ENCODE data around the gene CFAP126. TPM values are rescaled to one million over a fixed set of nuclear protein-coding genes. Genes with fewer than 3 reads are reported as not detected.
"Not testable (repeated sequence)": the region's sequence is repeated elsewhere in the genome, so short reads cannot be mapped to it uniquely, and the experiment has no call there.

CFAP126 gene
- total RNA-seq, 1 donor from 2014 or later, result not detected

DNA sequence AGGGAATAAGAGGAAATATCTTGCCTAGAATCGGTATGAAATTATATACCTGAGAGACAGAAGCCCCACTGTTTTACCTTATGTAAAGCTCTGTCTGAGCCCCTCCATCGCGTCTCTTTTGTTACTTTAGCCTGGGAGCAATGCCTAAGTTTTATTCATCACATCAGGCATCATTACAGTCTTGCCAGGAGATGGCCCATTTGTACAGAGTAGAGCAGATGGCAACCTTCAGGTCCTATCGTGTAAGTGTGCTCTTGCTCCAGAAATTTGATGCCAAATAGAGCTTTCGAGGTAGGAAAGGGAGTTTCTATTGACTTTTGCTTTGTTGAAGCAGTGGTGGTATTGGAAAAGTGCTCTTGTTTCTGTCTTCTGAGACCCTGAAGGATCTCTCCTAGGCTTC lies 24.9 kb downstream of the CFAP126 start:
- TF ChIP-seq, protein P1, sequence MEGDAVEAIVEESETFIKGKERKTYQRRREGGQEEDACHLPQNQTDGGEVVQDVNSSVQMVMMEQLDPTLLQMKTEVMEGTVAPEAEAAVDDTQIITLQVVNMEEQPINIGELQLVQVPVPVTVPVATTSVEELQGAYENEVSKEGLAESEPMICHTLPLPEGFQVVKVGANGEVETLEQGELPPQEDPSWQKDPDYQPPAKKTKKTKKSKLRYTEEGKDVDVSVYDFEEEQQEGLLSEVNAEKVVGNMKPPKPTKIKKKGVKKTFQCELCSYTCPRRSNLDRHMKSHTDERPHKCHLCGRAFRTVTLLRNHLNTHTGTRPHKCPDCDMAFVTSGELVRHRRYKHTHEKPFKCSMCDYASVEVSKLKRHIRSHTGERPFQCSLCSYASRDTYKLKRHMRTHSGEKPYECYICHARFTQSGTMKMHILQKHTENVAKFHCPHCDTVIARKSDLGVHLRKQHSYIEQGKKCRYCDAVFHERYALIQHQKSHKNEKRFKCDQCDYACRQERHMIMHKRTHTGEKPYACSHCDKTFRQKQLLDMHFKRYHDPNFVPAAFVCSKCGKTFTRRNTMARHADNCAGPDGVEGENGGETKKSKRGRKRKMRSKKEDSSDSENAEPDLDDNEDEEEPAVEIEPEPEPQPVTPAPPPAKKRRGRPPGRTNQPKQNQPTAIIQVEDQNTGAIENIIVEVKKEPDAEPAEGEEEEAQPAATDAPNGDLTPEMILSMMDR (IDR thresholded peaks at IDR 0.05; ENCODE audit: insufficient read depth, low read length, poor library complexity, severe bottlenecking), result no peak
- no peak for DNase-seq (ENCODE audit: low read depth)
- Histone ChIP-seq H3K27me3 (ENCODE audit: control insufficient read depth, insufficient read depth, low read length) (no peaks in the 10 kb centered on the region), H3K36me3 (ENCODE audit: control insufficient read depth, insufficient read depth, low read length) (peaks cover 1% of the 10 kb centered on the region), H3K4me3 (ENCODE audit: low read depth, low read length) (no peak overlapping the region)

DNA sequence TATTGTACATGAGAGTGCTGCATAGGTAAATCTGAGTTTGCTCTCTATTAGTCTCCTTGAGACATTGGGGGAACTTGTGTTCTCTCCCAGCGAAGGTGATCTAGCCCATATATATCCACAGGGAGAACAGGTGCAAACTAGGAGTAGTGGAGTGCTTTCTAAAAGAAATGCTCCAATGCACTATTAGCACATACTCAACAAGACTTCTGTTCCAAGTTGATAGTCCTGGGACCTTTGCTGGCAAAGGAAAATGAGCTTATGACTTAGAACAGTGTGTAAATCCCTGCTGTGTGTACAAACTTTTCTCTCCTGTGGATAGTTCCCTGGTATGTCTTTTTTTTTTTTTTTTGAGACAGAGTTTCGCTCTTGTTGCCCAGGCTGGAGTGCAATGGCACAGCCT lies 25.5 kb downstream of the CFAP126 start:
- Histone ChIP-seq H3K36me3 (ENCODE audit: control insufficient read depth, insufficient read depth, low read length) (peaks cover 1% of the 10 kb centered on the region), H3K27me3 (ENCODE audit: control insufficient read depth, insufficient read depth, low read length) (no peaks in the 10 kb centered on the region), H3K4me3 (ENCODE audit: low read depth, low read length) (no peak overlapping the region)
- TF ChIP-seq, protein P1 (IDR thresholded peaks at IDR 0.05; ENCODE audit: insufficient read depth, low read length, poor library complexity, severe bottlenecking), result no peak
- no peak for DNase-seq (ENCODE audit: low read depth)

DNA sequence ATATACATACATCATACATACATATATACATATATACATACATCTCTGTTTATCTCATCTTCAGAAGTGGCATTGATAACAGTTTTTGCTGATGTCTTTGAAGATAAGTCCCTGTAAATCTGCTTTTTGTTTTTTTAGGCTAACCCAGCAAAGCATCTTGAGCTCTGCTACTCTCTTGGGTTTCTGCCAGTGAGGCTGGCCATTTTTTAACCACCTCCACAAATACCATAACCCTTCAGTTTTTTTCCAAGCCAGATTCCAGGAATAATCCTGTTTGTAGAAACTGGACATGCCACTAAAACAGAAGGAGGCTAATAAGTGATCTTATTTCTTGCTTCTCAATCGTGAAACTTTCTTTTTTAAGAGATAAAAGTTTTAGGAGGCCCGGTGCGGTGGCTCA lies 31.9 kb downstream of the CFAP126 start:
- no peaks in the 10 kb centered on the region for H3K27me3 ChIP-seq (ENCODE audit: control insufficient read depth, insufficient read depth, low read length)
- no peak for DNase-seq (ENCODE audit: low read depth)

DNA sequence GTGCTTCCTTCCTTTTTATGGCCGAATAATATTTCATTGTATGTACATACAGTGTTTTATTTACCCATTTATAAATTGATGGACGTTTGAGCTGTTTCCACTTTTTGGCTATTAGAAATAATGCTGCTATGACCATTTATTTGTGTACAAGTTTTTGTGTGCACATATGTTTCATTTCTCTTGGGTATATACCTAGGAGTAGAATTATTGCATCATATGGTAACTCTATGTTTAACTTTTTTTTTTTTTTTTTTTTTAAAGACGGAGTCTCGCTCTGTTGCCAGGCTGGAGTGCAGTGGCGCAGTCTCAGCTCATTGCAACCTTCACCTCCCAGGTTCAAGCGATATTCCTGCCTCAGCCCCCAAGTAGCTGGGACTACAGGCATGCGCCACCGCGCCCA lies 34.5 kb downstream of the CFAP126 start:
- TF ChIP-seq, protein P1 (IDR thresholded peaks at IDR 0.05; ENCODE audit: insufficient read depth, low read length, poor library complexity, severe bottlenecking), result no peak
- Histone ChIP-seq H3K4me3 (ENCODE audit: low read depth, low read length) (no peak overlapping the region), H3K27me3 (ENCODE audit: control insufficient read depth, insufficient read depth, low read length) (no peaks in the 10 kb centered on the region), H3K36me3 (ENCODE audit: control insufficient read depth, insufficient read depth, low read length) (no peaks in the 10 kb centered on the region)
- DNase-seq (ENCODE audit: low read depth), result no peak

More for the DNA sequence above, 31.9 kb downstream of the CFAP126 start:
- Histone ChIP-seq H3K36me3 (ENCODE audit: control insufficient read depth, insufficient read depth, low read length) (peaks cover 1% of the 10 kb centered on the region), H3K4me3 (ENCODE audit: low read depth, low read length) (no peak overlapping the region)
- TF ChIP-seq, protein P1 (IDR thresholded peaks at IDR 0.05; ENCODE audit: insufficient read depth, low read length, poor library complexity, severe bottlenecking), result no peak

DNA sequence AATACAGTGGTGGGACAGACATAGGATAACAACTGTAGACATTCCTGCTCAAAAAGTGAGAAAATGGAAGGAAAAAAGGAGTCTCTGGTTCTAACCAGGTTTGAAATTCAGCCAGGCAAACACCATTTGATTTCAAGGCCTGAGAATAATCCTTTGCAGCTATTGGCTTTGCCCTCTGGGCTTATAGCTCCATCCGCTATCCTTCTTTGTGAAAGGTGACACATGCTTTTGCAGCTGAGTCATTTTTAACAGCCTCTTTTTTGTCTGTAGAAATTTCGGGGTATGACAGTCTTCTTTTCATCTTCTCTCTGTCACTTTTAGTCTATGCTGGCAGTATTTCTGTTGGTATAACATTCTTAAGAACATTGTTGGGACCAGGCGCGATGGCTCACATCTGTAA lies 37.3 kb downstream of the CFAP126 start:
- no peak for DNase-seq (ENCODE audit: low read depth)
- Histone ChIP-seq H3K36me3 (ENCODE audit: control insufficient read depth, insufficient read depth, low read length) (peaks cover 2% of the 10 kb centered on the region), H3K4me3 (ENCODE audit: low read depth, low read length) (no peak overlapping the region), H3K27me3 (ENCODE audit: control insufficient read depth, insufficient read depth, low read length) (no peaks in the 10 kb centered on the region)
- TF ChIP-seq, protein P1 (IDR thresholded peaks at IDR 0.05; ENCODE audit: insufficient read depth, low read length, poor library complexity, severe bottlenecking), result no peak

DNA sequence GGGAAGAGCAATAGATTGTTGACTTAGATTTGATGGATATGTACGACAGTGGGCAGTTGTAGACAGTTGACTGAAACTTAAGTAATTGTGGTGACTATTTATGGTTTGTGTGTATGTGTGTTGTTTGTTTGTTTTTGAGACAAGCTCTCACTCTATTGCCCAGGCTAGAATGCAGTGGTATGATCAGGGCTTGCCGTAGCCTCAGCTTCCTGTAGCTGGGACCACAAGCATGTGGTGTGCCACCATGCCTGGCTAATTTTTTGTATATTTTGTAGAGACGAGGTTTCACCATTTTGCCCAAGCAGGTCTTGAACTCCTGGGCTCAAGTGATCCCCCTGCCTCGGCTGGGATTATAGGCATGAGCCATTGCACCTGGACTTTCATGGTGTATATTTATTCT lies 43.7 kb downstream of the CFAP126 start:
- H3K4me3 ChIP-seq (ENCODE audit: low read depth, low read length), result no peak overlapping the region
- H3K36me3 ChIP-seq (ENCODE audit: control insufficient read depth, insufficient read depth, low read length), result peaks cover 2% of the 10 kb centered on the region
- DNase-seq (ENCODE audit: low read depth), result no peak
- TF ChIP-seq, protein P1 (IDR thresholded peaks at IDR 0.05; ENCODE audit: insufficient read depth, low read length, poor library complexity, severe bottlenecking), result no peak
- no peaks in the 10 kb centered on the region for H3K27me3 ChIP-seq (ENCODE audit: control insufficient read depth, insufficient read depth, low read length)

DNA sequence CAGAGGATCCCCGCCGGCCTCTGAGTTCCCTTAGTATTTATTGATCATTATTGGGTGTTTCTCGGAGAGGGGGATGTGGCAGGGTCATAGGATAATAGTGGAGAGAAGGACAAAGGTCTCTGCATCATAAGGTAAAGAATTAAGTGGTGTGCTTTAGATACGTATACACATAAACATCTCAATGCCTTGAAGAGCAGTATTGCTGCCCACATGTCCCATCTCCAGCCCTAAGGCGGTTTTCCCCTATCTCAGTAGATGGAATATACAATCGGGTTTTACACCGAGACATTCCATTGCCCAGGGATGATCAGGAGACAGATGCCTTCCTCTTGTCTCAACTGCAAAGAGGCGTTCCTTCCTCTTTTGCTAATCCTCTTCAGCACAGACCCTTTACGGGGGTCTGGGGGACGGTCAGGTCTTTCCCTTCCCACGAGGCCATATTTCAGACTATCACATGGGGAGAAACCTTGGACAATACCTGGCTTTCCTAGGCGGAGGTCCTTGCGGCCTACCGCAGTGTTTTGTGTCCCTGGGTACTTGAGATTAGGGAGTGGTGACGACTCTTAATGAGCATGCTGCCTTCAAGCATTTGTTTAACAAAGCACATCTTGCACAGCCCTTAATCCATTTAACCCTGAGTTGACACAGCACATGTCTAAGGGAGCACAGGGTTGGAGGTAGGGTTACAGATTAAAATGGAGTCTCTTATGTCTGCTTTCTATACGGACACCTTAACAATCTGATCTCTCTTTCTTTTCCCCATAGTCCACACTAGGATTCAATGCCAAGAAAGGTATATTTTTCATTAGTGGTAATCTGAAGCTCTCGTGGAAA lies 51.6 kb downstream of the CFAP126 start:
- DNase-seq (ENCODE audit: low read depth); H3K4me3 ChIP-seq (ENCODE audit: low read depth, low read length); H3K36me3 ChIP-seq (ENCODE audit: control insufficient read depth, insufficient read depth, low read length); H3K27me3 ChIP-seq (ENCODE audit: control insufficient read depth, insufficient read depth, low read length): not testable (repeated sequence)

Measured in kidney epithelial cell (primary cell).